HFF-Myc (cell line): ENCODE results near the gene SLC2A4.

ENCODE experiments used
- DNase-seq: peaks from one replicate; pipeline ENCODE4 v3.0.0-alpha.2; 2011; ENCODE audit warnings: low read depth; ENCODE audit errors: extremely low read depth
- H3K4me3 ChIP-seq: replicated peaks from 2 replicates; pipeline ENCODE4 v1.5.1; 2011; ENCODE audit warnings: low read depth, mild to moderate bottlenecking, control low read depth, low read length
- TF ChIP-seq, protein P1 (sequence below): IDR thresholded peaks from 2 replicates; pipeline ENCODE4 v1.5.1; 2012; ENCODE audit warnings: mild to moderate bottlenecking, low read depth, low read length, control low read depth; ENCODE audit errors: missing control alignments

Gene SLC2A4

DNA sequence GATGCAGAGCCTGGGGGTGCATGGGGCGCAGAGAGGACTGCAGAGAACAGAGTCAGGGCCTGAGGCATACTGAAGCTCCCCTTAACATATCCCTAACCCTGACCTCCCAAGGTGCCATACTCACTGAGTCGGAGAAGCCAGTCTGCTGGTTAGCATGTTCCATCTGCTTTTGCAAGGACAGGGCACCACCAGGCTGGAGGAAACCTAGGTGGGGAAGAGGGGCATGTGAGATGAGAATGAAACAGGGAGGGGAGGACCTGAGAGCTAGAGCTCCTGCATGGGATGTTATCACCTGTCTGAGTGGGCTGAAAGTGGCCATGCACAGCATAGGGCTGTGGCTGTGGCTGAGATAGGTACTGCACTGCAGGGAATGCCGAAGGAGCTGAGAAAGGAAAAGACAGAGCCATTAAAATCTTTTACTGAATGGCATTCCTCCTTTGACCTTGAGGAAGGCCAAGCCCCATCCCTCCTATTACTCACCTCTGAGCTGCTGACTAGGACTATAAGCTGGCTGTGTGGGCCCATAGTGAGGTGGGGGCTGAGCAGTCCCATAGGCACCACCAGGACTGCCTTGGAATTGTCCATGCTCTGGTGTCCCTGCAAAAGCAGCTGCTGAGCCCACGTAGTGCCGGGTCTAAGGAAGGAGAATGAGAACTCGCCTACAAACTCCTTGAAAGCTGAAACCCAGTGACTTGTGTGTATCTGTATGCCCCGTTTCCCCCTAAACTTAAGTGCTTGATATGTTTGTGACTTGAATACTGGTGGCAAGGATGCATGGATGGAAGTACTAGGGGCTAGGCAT is 31.8 kb downstream of the SLC2A4 start:
- DNase-seq: no peak
- TF ChIP-seq, protein P1, sequence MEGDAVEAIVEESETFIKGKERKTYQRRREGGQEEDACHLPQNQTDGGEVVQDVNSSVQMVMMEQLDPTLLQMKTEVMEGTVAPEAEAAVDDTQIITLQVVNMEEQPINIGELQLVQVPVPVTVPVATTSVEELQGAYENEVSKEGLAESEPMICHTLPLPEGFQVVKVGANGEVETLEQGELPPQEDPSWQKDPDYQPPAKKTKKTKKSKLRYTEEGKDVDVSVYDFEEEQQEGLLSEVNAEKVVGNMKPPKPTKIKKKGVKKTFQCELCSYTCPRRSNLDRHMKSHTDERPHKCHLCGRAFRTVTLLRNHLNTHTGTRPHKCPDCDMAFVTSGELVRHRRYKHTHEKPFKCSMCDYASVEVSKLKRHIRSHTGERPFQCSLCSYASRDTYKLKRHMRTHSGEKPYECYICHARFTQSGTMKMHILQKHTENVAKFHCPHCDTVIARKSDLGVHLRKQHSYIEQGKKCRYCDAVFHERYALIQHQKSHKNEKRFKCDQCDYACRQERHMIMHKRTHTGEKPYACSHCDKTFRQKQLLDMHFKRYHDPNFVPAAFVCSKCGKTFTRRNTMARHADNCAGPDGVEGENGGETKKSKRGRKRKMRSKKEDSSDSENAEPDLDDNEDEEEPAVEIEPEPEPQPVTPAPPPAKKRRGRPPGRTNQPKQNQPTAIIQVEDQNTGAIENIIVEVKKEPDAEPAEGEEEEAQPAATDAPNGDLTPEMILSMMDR: no peak
- peak overlapping the region; percentile 66 for H3K4me3 ChIP-seq

DNA sequence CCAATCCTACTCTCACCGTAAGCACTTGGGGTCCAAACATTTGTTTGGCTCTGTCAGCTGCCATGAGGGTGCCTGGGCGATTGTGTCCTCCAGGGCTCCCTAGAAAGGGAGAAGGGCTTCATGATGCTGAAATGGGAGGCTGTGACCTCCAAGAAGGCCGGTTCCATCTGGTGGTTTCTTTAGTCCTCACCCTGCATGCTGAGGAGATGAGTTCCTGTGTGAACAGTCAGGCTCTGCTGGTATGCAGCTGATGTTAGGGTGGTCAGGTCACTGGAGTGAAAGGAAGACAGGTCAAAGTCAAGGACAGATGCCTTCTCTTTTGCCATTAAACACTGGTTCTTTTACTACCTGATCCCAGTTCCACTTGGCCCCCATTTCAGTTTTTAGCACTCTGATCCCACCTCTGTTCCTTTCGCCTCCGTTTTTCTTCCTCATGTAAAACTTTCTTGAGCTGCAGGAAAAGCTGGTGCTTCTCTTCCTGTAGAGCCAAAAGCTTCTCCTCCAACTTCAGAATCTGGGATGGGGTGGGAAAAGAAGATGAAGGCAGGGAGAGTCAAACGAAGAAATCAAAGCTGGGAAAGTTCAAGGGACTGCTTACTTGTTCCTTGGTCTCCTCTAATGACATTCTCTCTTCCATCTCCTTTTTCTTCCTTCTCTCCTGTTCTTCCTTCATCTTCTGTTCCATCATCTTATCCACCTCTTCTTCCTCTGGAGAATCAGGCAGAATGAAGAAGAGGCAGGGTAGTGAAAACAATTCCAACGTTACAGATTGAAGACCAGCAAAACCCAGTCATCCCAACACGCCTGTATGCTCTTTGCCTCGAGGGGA is 32.6 kb downstream of the SLC2A4 start:
- TF ChIP-seq, protein P1: no peak
- no peak for DNase-seq
- peak overlapping the region; percentile 66 for H3K4me3 ChIP-seq

DNA sequence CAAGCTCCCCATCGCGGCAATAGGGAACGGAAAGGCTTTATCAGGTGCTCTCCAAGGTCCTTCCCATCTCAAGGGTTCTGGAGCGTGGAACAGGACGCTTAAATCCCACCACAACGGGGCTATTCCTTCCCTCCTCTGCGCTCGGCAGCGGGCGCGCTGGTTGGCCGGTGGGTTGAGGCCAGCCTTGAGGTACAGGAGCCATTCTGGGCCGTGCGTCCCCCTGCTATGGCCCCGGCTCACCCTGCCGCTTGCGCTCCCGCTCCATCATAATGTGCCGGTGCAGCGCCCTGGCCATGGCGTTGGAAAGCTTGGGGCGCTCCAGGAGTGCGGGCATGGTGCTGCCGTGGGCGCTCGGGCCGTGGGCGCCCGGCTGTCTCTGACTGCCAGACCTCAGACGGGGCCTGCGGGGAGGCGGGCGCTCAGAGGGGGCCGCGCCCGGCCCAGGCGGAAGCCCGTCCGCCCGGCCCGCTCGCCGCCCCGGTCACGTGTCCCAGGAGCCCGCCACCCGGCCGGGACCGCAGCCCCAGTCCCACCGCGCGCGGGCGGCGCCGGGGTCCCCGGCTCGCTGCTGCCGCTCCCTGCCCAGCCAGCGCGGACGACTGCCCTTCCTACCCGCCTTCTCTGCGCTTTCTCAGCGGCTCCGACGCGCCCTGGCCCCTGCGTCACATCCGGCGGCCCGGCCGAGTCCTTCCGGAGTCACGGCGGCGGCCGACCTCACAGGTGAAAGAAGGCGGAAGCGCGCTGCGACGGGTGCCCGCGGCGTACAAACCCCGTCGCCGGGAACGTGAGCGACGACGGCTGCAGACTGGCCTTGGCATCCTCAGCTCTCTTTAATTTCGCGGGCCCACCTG is 33.4 kb downstream of the SLC2A4 start, which contains the start of gene GPS2:
TSS of gene GPS2 (minus strand) at position 642 of the 851 bp plus-strand sequence. CDS start at position 334, 308 bp downstream.
- TF ChIP-seq, protein P1: no peak
- no peak for DNase-seq
- H3K4me3 ChIP-seq: peak within 1 kb of the TSS; percentile 66

DNA sequence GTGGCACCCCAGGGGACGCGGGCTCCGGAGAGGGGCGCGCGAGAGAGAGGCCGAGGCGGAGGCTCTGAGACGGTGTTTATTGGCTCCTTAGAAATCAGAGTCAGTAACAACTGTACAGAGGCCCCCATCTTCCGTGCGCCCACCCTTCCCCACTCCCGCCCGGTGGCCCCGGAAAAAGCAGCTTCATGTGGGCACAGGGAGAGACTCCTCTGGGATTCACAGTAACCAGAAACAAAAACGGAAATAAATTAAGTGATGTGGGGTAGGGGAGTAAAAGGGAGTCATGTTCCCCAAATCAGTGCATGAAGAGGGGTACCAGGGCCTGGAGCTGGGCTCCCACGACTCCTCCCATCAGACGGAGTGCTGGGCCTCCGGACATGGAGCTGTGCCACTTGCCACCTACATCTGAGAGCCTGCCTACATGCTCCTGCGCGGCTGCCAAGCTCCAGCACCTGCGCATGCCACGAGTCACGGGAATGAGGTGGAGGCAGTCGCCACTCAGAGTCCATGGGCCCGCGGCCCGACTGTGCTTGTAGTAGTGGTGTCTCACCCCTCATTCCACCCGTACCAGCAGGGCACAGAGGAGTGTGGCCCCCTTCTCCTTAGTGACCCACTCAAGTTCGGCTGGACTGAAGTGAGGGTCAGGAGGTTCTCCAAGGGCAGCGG is 34.2 kb downstream of the SLC2A4 start:
- no peak for DNase-seq
- H3K4me3 ChIP-seq: peak overlapping the region; percentile 66
- TF ChIP-seq, protein P1: no peak

DNA sequence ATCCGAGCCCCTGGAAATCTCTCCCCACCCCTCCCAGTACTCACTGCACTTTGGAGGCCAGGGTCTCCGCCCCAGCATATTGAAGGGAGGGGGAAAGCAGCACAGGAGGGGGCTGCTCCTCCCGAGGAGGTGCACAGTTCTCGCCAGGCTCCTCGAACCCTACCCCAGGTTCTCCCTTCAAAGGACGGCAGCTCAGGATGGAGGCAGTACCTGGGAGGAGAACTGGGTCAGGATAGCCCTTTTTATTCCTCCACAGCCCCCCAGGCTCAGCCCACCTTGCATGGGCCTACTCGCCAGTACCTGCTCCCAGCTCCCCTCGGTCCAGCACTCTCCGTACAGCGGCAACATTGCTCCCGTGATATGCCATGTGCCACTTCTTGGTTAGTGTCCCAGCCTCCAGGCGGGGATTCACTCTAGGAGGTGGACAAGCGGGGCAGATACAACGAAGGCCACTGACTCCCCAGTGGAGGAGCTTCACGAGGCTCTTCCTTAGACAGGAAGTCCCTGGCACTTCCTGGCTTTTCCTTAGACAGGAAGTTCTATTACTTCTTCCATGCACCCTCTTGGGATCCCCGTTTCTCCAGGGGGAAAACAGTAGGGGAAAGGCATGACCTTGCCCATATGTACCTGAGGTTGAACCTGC is 35.8 kb downstream of the SLC2A4 start:
- H3K4me3 ChIP-seq: no peak overlapping the region
- TF ChIP-seq, protein P1: no peak
- DNase-seq: no peak
